ENCODE measurements around the gene SLC26A5. TPM values are rescaled to one million over a fixed set of nuclear protein-coding genes. Genes with fewer than 3 reads are reported as not detected.

The SLC26A5 gene
- total RNA-seq, 1 experiment from 2014 or later, result 0.29 TPM

GRCh38 chr7:103445228-103446048, 569 bp downstream of the SLC26A5 start:
- ChIA-PET POLR2A (ENCODE audit: unreplicated experiment) (no interaction called here), CTCF (no interaction called here)
- H3K4me2 ChIP-seq (ENCODE audit: low read length), result peak overlapping the region; percentile 83
- no peak for DNase-seq
- no peaks in the 10 kb centered on the region for H3K9me3 ChIP-seq (ENCODE audit: low read length)
- H3K4me3 ChIP-seq (ENCODE audit: low read length), result peak overlapping the region; percentile 71
- peak overlapping the region; percentile 70 for H2AFZ ChIP-seq (ENCODE audit: low read length)
- no peaks in the 10 kb centered on the region for H3K9me2 ChIP-seq (replicated peaks; ENCODE audit: low read length)
- TSS peak; percentile 32 for BruUV-seq (replicated peaks)
- H3F3A ChIP-seq (ENCODE audit: low read length, unreplicated experiment), result no peaks in the 10 kb centered on the region
- H3K79me2 ChIP-seq (ENCODE audit: low read length), result no peaks in the 10 kb centered on the region
- H3K4me1 ChIP-seq (ENCODE audit: insufficient read depth, low read length), result peaks cover 17% of the 10 kb centered on the region
- intact Hi-C loops (cut with micrococcal nuclease), result loop anchor here (2.0 kb wide), 2 partner anchors 187 to 711 kb away; no protein-coding TSS in a partner anchor
- no peaks in the 10 kb centered on the region for H3K36me3 ChIP-seq (ENCODE audit: low read depth, low read length)
- no peak overlapping the region for H3K27ac ChIP-seq (ENCODE audit: low read length)
- peak; percentile 4 for ATAC-seq
- H4K20me1 ChIP-seq (ENCODE audit: low read length), result no peaks in the 10 kb centered on the region
- peak overlapping the region; percentile 32; the same call in 1 of the 2 replicates for H3K9ac ChIP-seq (ENCODE audit: low read length)
- H3K27me3 ChIP-seq (ENCODE audit: low read length), result no peaks in the 10 kb centered on the region
- TF ChIP-seq EZH2 (IDR thresholded peaks at IDR 0.05; ENCODE audit: low read length, unreplicated experiment) (no peak), CTCF (conservative IDR thresholded peaks at IDR 0.05; ENCODE audit: low read depth, low read length) (no peak), EZH2phosphoT487 (IDR thresholded peaks at IDR 0.05; ENCODE audit: borderline replicate concordance, low read length) (no peak)

- Histone ChIP-seq H3K79me2 (ENCODE audit: low read length) (no peaks in the 10 kb centered on the region), H2AFZ (ENCODE audit: low read length) (no peak overlapping the region), H3K36me3 (ENCODE audit: low read depth, low read length) (no peaks in the 10 kb centered on the region), H3K9ac (ENCODE audit: low read length) (no peak overlapping the region), H3K27ac (ENCODE audit: low read length) (no peak overlapping the region), H3K4me3 (ENCODE audit: low read length) (no peak overlapping the region), H4K20me1 (ENCODE audit: low read length) (no peaks in the 10 kb centered on the region), H3K4me2 (ENCODE audit: low read length) (no peak overlapping the region), H3F3A (ENCODE audit: low read length, unreplicated experiment) (no peaks in the 10 kb centered on the region), H3K9me2 (replicated peaks; ENCODE audit: low read length) (no peaks in the 10 kb centered on the region), H3K27me3 (ENCODE audit: low read length) (no peaks in the 10 kb centered on the region), H3K4me1 (ENCODE audit: insufficient read depth, low read length) (no peaks in the 10 kb centered on the region; the same call in 1 of the 2 replicates), H3K9me3 (ENCODE audit: low read length) (no peaks in the 10 kb centered on the region)
- no TSS peak for BruUV-seq (replicated peaks)
- ATAC-seq, result no peak
- intact Hi-C loops (cut with micrococcal nuclease), result no loop called here
- DNase-seq, result no peak
- CTCF ChIA-PET, result no interaction called here
- TF ChIP-seq EZH2 (IDR thresholded peaks at IDR 0.05; ENCODE audit: low read length, unreplicated experiment) (no peak), CTCF (conservative IDR thresholded peaks at IDR 0.05; ENCODE audit: low read depth, low read length) (no peak), EZH2phosphoT487 (IDR thresholded peaks at IDR 0.05; ENCODE audit: borderline replicate concordance, low read length) (no peak)
- POLR2A ChIA-PET (ENCODE audit: unreplicated experiment), result no interaction called here
Measured at GRCh38 chr7:103439661-103440060, 6.3 kb downstream of the SLC26A5 start.

GRCh38 chr7:103437623-103438022, 8.4 kb downstream of the SLC26A5 start:
- Histone ChIP-seq H3K9me3 (ENCODE audit: low read length) (no peaks in the 10 kb centered on the region), H3F3A (ENCODE audit: low read length, unreplicated experiment) (no peaks in the 10 kb centered on the region), H3K4me2 (ENCODE audit: low read length) (no peak overlapping the region), H3K4me1 (ENCODE audit: insufficient read depth, low read length) (peaks cover 12% of the 10 kb centered on the region), H3K27ac (ENCODE audit: low read length) (no peak overlapping the region), H3K9me2 (replicated peaks; ENCODE audit: low read length) (no peaks in the 10 kb centered on the region), H3K9ac (ENCODE audit: low read length) (no peak overlapping the region), H3K79me2 (ENCODE audit: low read length) (no peaks in the 10 kb centered on the region), H3K4me3 (ENCODE audit: low read length) (no peak overlapping the region), H3K27me3 (ENCODE audit: low read length) (no peaks in the 10 kb centered on the region), H3K36me3 (ENCODE audit: low read depth, low read length) (no peaks in the 10 kb centered on the region), H2AFZ (ENCODE audit: low read length) (no peak overlapping the region), H4K20me1 (ENCODE audit: low read length) (no peaks in the 10 kb centered on the region)
- POLR2A ChIA-PET (ENCODE audit: unreplicated experiment), result no interaction called here
- CTCF ChIA-PET, result no interaction called here
- intact Hi-C loops (cut with micrococcal nuclease), result no loop called here
- DNase-seq (no peak), ATAC-seq (no peak)
- BruUV-seq (replicated peaks), result no TSS peak
- TF ChIP-seq EZH2phosphoT487 (IDR thresholded peaks at IDR 0.05; ENCODE audit: borderline replicate concordance, low read length), result no peak
- TF ChIP-seq EZH2 (IDR thresholded peaks at IDR 0.05; ENCODE audit: low read length, unreplicated experiment), result no peak
- no peak for TF ChIP-seq CTCF (conservative IDR thresholded peaks at IDR 0.05; ENCODE audit: low read depth, low read length)
